ENCODE data around the gene GALNT10. TPM values are rescaled to one million over a fixed set of nuclear protein-coding genes. Genes with fewer than 3 reads are reported as not detected.

GALNT10 gene
- polyA plus RNA-seq, 2 of the 4 experiments (the other 2 are of a cell fraction), result 110 to 156 TPM

GRCh38 chr5:154396128-154396527 is 205.6 kb downstream of the GALNT10 start (continued):
- TF ChIP-seq CBX8 (IDR thresholded peaks at IDR 0.05) (no peak), BCL3 (IDR thresholded peaks at IDR 0.05) (no peak), PHF8 (IDR thresholded peaks at IDR 0.05; ENCODE audit: borderline replicate concordance, low read depth) (no peak), MAZ (IDR thresholded peaks at IDR 0.05; ENCODE audit: borderline replicate concordance, low read depth, low read length) (no peak)

GRCh38 chr5:154397652-154398406 is 207.3 kb downstream of the GALNT10 start:
- ChIA-PET POLR2A (no interaction called here), CTCF (interaction anchor here (0.8 to 2.2 kb wide), 5 partner anchors 85 to 423 kb away, joined by 3 to 9 read pairs (median 3); partner anchors contain the start of gene GALNT10)
- DNase-seq (ENCODE audit: low read depth in 1 of 2, low spot score in 1 of 2), result no peak
- no peak for FAIRE-seq
- Histone ChIP-seq H3K9me3 (no peaks in the 10 kb centered on the region), H3K4me2 (no peak overlapping the region), H3K4me3 (no peak overlapping the region), H3K27ac (0 out of 6 replicates have a peak overlapping the region, but pooled peaks of 1 of the 2 experiments have one; percentile 31), H3K4me1 (peaks cover 31% of the 10 kb centered on the region)
- no peak for ATAC-seq
- 87% methylated on average over 10 of the region's 10 CpGs for whole genome bisulfite sequencing (ENCODE audit: missing lambda C conversion rate)
- TF ChIP-seq JUNB (IDR thresholded peaks at IDR 0.05), result no peak
- TF ChIP-seq ZNF302 (CRISPR knock-in tag; IDR thresholded peaks at IDR 0.05), result no peak
- no peak for TF ChIP-seq RNF2 (IDR thresholded peaks at IDR 0.05; ENCODE audit: borderline replicate concordance, low read depth)
- no peak for TF ChIP-seq NR3C1 (IDR thresholded peaks at IDR 0.05)
- TF ChIP-seq SMC3 (IDR thresholded peaks at IDR 0.05), result no peak
- TF ChIP-seq EHF (CRISPR knock-in tag; IDR thresholded peaks at IDR 0.05), result no peak
- no peak for TF ChIP-seq ESRRA (IDR thresholded peaks at IDR 0.05; ENCODE audit: borderline replicate concordance, low read length)
- no peak for TF ChIP-seq RFX5 (IDR thresholded peaks at IDR 0.05)
- no peak for TF ChIP-seq SREBF2 (IDR thresholded peaks at IDR 0.05)
- TF ChIP-seq ZC3H11A (IDR thresholded peaks at IDR 0.05), result no peak
- TF ChIP-seq NFE2L2 (conservative IDR thresholded peaks at IDR 0.05; ENCODE audit: low read length), result no peak
- TF ChIP-seq CHD2 (IDR thresholded peaks at IDR 0.05; ENCODE audit: low read length, partially characterized antibody), result no peak
- no peak for TF ChIP-seq EP300 (IDR thresholded peaks at IDR 0.05)
- no peak for TF ChIP-seq BHLHE40 (IDR thresholded peaks at IDR 0.05; ENCODE audit: low read depth, low read length)
- no peak for TF ChIP-seq BCL3 (IDR thresholded peaks at IDR 0.05)
- TF ChIP-seq CHD4 (IDR thresholded peaks at IDR 0.05; ENCODE audit: borderline replicate concordance), result no peak
- TF ChIP-seq RARB (CRISPR knock-in tag; IDR thresholded peaks at IDR 0.05), result no peak
- no peak for TF ChIP-seq HMGXB4 (CRISPR knock-in tag; IDR thresholded peaks at IDR 0.05; ENCODE audit: borderline replicate concordance)
- TF ChIP-seq HEYL (CRISPR knock-in tag; IDR thresholded peaks at IDR 0.05), result no peak
